RWPE2 (cell line): ENCODE results near the gene RPN2.
A peak's percentile ranks its signal among the peaks of the same experiment; 100 is the strongest.

Experiments
- ATAC-seq: fragments of 200-7000 bp; cut with Tn5 transposase; 3 replicates; pipeline ENCODE4 v1.9.1; 2021; ENCODE audit warnings: low read depth
- DNase-seq: peaks from one replicate; pipeline ENCODE4 v3.0.0-alpha.2; 2020; ENCODE audit warnings: low spot score
- H3K27ac ChIP-seq: fragments of 450-650 bp; 2 replicates; pipeline ENCODE4 v1.5.1; 2017; ENCODE audit warnings: mild to moderate bottlenecking; ENCODE audit not compliant: poor library complexity, severe bottlenecking
- H3K27me3 ChIP-seq: fragments of 250-450 bp; sonication (Bioruptor Pico); 2 replicates; pipeline ENCODE4 v1.5.1; 2021; ENCODE audit warnings: mild to moderate bottlenecking, moderate library complexity; ENCODE audit not compliant: insufficient read depth, poor library complexity, severe bottlenecking
- H3K36me3 ChIP-seq: fragments of 250-450 bp; sonication (Bioruptor Pico); 2 replicates; pipeline ENCODE4 v1.5.1; 2020; ENCODE audit warnings: low read depth, mild to moderate bottlenecking, moderate library complexity
- H3K4me1 ChIP-seq: fragments of 250-450 bp; sonication (Bioruptor Pico); 2 replicates; pipeline ENCODE4 v1.5.1; 2021; ENCODE audit warnings: mild to moderate bottlenecking, moderate library complexity; ENCODE audit not compliant: insufficient read depth, poor library complexity, severe bottlenecking
- H3K4me3 ChIP-seq: fragments of 250-450 bp; sonication (Bioruptor Pico); 2 replicates; pipeline ENCODE4 v1.5.1; 2021; ENCODE audit warnings: mild to moderate bottlenecking, moderate library complexity; ENCODE audit not compliant: severe bottlenecking
- H3K9me3 ChIP-seq: fragments of 250-450 bp; sonication (Bioruptor Pico); 2 replicates; pipeline ENCODE4 v1.5.1; 2021; ENCODE audit warnings: mild to moderate bottlenecking, moderate library complexity; ENCODE audit not compliant: severe bottlenecking
- CTCF ChIP-seq: fragments of 450-650 bp; IDR thresholded peaks from one replicate; pipeline ENCODE4 v1.5.1; 2017; ENCODE audit warnings: mild to moderate bottlenecking, moderate library complexity; ENCODE audit not compliant: poor library complexity, severe bottlenecking

Gene RPN2

GRCh38 chr20:37265152-37265551 lies 86.0 kb downstream of the RPN2 start:
- Histone ChIP-seq H3K27ac (no peak overlapping the region), H3K4me3 (no peak overlapping the region), H3K9me3 (no peaks in the 10 kb centered on the region), H3K36me3 (no peaks in the 10 kb centered on the region), H3K4me1 (no peaks in the 10 kb centered on the region), H3K27me3 (peaks cover 10% of the 10 kb centered on the region)
- ATAC-seq (no peak), DNase-seq (no peak)
- TF ChIP-seq CTCF: no peak

- Histone ChIP-seq H3K4me3 (no peak overlapping the region), H3K27ac (no peak overlapping the region), H3K4me1 (no peaks in the 10 kb centered on the region), H3K27me3 (no peaks in the 10 kb centered on the region), H3K9me3 (no peaks in the 10 kb centered on the region), H3K36me3 (no peaks in the 10 kb centered on the region)
- ATAC-seq (peak; percentile 59), DNase-seq (no peak)
- TF ChIP-seq CTCF: no peak
Observed at GRCh38 chr20:37266940-37267666, 88.0 kb downstream of the RPN2 start.

GRCh38 chr20:37267667-37268313 lies 88.7 kb downstream of the RPN2 start:
- Histone ChIP-seq H3K4me1 (no peaks in the 10 kb centered on the region), H3K9me3 (no peaks in the 10 kb centered on the region), H3K4me3 (no peak overlapping the region), H3K27ac (no peak overlapping the region), H3K36me3 (no peaks in the 10 kb centered on the region), H3K27me3 (no peaks in the 10 kb centered on the region)
- DNase-seq: peak; percentile 78
- no peak for TF ChIP-seq CTCF
- no peak for ATAC-seq

- Histone ChIP-seq H3K36me3 (no peaks in the 10 kb centered on the region), H3K27ac (no peak overlapping the region), H3K9me3 (no peaks in the 10 kb centered on the region), H3K4me3 (no peak overlapping the region), H3K27me3 (no peaks in the 10 kb centered on the region), H3K4me1 (no peaks in the 10 kb centered on the region)
- peak; percentile 17 for ATAC-seq
- no peak for TF ChIP-seq CTCF
- no peak for DNase-seq
Observed at GRCh38 chr20:37270576-37271420, 91.7 kb downstream of the RPN2 start.
